Measurements from ENCODE around the gene ZNF503. TPM values are rescaled to one million over a fixed set of nuclear protein-coding genes. Genes with fewer than 3 reads are reported as not detected.

Gene ZNF503
- total RNA-seq, 4 donors from 2014 or later, result 9.7 to 17.5 (median 14.8) TPM

GRCh38 chr10:75448166-75448565 is 46.6 kb upstream of the ZNF503 start:
- TF ChIP-seq POLR2A (IDR thresholded peaks at IDR 0.05) (no peak), CTCF (IDR thresholded peaks at IDR 0.05) (no peak)
- WGBS, 2 donors, result 67 to 76% methylated on average over 2 of the region's 2 CpGs
- intact Hi-C loops (cut with DNase I), result no loop called here
- Histone ChIP-seq H3K4me1 (peaks cover 0 to 14% (median 6%) of the 10 kb centered on the region in 3 donors), H3K4me3 (no peak overlapping the region), H3K27ac (no peak overlapping the region), H3K27me3 (no peaks in the 10 kb centered on the region), H3K9me3 (peaks cover 0 to 11% (median 6%) of the 10 kb centered on the region in 3 donors), H3K36me3 (no peaks in the 10 kb centered on the region)
- no peak for DNase-seq

- TF ChIP-seq CTCF (IDR thresholded peaks at IDR 0.05) (no peak), POLR2A (IDR thresholded peaks at IDR 0.05) (no peak)
- Histone ChIP-seq H3K27ac (no peak overlapping the region), H3K4me1 (peaks cover 0 to 14% (median 6%) of the 10 kb centered on the region in 3 donors), H3K27me3 (no peaks in the 10 kb centered on the region), H3K9me3 (peaks cover 0 to 14% (median 11%) of the 10 kb centered on the region in 3 donors), H3K36me3 (no peaks in the 10 kb centered on the region), H3K4me3 (no peak overlapping the region)
- no peak for DNase-seq
- intact Hi-C loops (cut with DNase I), result no loop called here
- 91 to 100% methylated on average over 1 of the region's 1 CpG for WGBS, 2 donors
These were observed 44.9 kb upstream of the ZNF503 start for GRCh38 chr10:75446508-75446907.

DNA sequence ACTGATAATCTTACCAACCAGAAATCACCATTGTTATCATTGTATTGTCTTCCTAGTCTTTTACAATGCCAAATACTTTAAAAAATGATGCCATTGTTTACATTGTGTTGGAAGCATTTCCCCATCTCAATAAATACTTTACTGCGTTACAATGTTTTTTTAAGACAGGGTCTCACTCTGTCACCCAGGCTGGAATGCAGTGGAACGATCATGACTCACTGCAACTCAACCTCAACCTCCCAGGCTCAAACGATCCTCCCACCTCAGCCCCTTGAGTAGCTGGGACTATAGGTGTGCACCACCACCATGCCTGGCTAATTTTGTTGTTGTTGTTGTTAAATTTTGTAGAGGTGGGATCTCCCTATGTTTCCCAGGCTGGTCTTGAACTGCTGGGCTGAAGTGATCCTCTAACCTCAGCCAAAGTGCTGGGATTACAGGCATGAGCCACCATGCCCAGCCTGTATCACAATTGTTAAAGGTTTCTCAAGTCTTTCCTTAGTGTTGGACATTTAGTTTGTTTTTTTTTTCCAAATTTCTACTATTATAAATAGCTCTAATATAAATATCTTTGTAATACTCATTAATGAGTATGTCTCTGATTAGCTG is 43.3 kb upstream of the ZNF503 start:
- DNase-seq, result no peak
- intact Hi-C loops (cut with DNase I), result no loop called here
- peaks cover 0 to 9% (median 6%) of the 10 kb centered on the region in 3 donors for H3K4me1 ChIP-seq
- WGBS, 2 donors, result 56 to 60% methylated on average over 3 of the region's 3 CpGs
- no peaks in the 10 kb centered on the region for H3K27me3 ChIP-seq
- TF ChIP-seq CTCF (IDR thresholded peaks at IDR 0.05), result no peak
- no peak for TF ChIP-seq POLR2A (IDR thresholded peaks at IDR 0.05)
- H3K36me3 ChIP-seq, result no peaks in the 10 kb centered on the region
- H3K4me3 ChIP-seq, result no peak overlapping the region
- H3K9me3 ChIP-seq, result peaks cover 0 to 14% (median 11%) of the 10 kb centered on the region in 3 donors
- no peak overlapping the region for H3K27ac ChIP-seq

GRCh38 chr10:75443362-75443761 is 41.8 kb upstream of the ZNF503 start:
- peaks cover 0 to 2% (median 0%) of the 10 kb centered on the region in 3 donors for H3K36me3 ChIP-seq
- TF ChIP-seq POLR2A (IDR thresholded peaks at IDR 0.05) (no peak), CTCF (IDR thresholded peaks at IDR 0.05) (no peak)
- no peak overlapping the region for H3K27ac ChIP-seq
- intact Hi-C loops (cut with DNase I), result no loop called here
- H3K4me1 ChIP-seq, result no peaks in the 10 kb centered on the region
- H3K9me3 ChIP-seq, result peaks cover 0 to 14% (median 11%) of the 10 kb centered on the region in 3 donors
- DNase-seq, result no peak
- H3K27me3 ChIP-seq, result no peaks in the 10 kb centered on the region
- no peak overlapping the region for H3K4me3 ChIP-seq
- 91 to 96% methylated on average over 2 of the region's 2 CpGs for WGBS, 2 donors

DNA sequence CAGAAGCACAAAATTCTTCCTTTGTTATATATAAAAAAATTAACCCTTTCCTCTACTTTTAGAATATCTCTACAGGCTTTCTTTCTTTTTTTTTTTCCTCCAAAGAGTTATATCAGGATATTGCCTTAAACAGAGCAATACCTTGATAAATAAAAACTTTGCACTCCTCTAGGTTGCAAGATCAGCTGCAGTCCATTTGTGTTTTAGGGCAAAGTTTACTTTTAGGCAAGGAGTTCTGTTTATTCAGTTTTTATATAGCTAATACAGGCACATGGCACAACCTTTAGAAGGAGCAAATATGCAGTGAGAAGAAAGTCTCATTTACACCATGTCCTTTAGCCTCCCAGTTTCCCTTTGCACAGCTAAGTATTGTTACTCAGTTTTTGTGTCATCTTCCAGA is 40.1 kb upstream of the ZNF503 start:
- H3K27ac ChIP-seq, result no peak overlapping the region
- peaks cover 0 to 3% (median 0%) of the 10 kb centered on the region in 3 donors for H3K36me3 ChIP-seq

More for the DNA sequence above, 40.1 kb upstream of the ZNF503 start:
- TF ChIP-seq CTCF (IDR thresholded peaks at IDR 0.05) (no peak), POLR2A (IDR thresholded peaks at IDR 0.05) (no peak)
- Histone ChIP-seq H3K4me3 (no peak overlapping the region), H3K9me3 (peaks cover 0 to 14% (median 11%) of the 10 kb centered on the region in 3 donors), H3K4me1 (no peaks in the 10 kb centered on the region), H3K27me3 (no peaks in the 10 kb centered on the region)
- no peak for DNase-seq
- intact Hi-C loops (cut with DNase I), result no loop called here

Data from esophagus squamous epithelium (tissue), 5 donors.